Erythroblast (primary cell): Measurements from ENCODE around the gene ECE2.
"Not testable (repeated sequence)": the region's sequence is repeated elsewhere in the genome, so short reads cannot be mapped to it uniquely, and the experiment has no call there.

ENCODE experiments used
- DNase-seq, 2 experiments: peaks; one replicate each; lab custom pipeline; 2025; lab: John Stamatoyannopoulos, UW
- GATA1 ChIP-seq: IDR thresholded peaks from 2 replicates; pipeline ENCODE4 v1.6.1; 2011; ENCODE audit warnings: low read depth, mild to moderate bottlenecking, control low read depth, low read length, moderate library complexity
- POLR2A ChIP-seq: IDR thresholded peaks from 2 replicates; pipeline ENCODE4 v1.6.1; 2011; ENCODE audit warnings: mild to moderate bottlenecking, low read length

The ECE2 gene

DNA sequence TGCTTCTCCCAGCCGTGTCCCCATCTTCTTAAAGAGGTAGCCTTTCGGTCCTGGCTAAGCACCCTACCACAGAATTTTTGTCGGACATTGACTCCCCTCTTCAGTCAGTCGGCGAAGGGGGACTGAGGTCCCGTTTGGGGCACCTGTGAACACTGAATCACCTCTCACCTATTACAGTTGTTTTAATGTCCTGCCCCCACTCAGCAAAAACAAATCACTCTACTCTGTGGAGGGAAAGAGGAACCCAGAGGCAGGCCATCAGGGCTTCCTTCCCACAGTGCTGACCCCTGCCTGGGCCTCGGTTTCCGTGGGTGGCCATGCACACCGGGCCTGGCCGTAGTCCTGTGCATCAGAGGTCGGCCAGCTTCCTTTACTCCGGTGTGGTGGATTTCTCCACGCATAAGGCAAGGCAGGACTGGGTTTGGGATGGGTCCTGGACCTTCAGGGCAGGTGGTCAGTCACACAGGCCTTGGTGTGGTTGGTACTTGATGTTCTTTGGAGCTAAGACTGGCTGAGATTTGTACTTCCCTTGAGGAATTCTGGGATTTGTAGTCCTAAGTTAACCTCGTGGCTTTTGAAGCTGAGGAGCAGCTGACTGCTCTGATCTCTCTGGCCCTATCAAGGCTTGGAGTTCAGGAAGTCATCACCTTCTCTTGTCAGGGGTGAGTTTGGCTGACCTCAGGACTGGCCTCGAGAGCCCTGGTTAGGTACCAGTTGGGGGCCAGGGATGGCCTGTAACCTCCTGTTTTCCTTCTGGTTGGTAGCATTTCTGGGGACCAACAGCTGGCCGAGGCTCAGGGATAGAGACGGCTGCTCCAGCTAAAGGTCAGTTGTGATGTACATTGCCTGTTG is 61.0 kb downstream of the ECE2 start:
- DNase-seq = peak; percentile 37 to 54
- TF ChIP-seq GATA1 (no peak), POLR2A (no peak)

DNA sequence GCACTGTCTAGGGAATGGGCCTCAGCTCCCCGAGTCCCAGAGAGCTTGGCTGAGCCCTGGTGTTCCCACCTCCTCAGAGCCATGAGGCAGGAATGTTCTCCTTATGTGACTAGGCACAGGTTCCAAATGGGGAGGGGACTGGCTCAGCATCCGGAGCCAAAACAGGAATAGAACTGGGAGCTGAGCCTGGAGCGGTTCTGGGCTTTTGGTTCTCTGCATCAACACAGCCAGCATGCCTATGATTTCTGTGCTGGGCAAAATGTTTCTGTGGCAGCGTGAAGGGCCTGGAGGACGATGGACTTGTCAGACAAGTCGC is 61.5 kb downstream of the ECE2 start, which contains the start of gene FAM131A:
Gene FAM131A (plus strand): TSS at position 202 of the 316 bp plus-strand sequence. CDS start 31 bp downstream, at position 233.
- DNase-seq = no peak
- no peak for TF ChIP-seq POLR2A
- TF ChIP-seq GATA1 = no peak

DNA sequence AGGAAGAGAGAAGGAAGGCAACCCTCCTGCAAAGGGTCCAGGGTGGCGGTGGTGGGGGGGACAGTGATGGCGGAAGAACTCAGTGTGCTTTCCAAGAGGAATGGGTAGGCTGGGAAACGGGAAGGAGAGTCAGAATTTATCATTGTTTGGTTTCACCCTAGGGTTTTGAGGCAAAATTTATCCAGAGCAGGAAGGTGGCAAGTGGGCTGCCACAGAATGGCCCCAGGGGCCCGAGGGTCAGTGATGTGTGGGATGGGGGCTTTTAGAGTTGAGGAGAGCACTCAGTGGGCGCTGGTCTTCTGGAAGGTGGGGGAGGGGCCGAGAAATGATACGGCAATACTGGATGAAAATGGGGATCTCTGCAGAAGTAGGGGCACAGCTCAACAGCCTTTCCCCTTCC is 62.2 kb downstream of the ECE2 start:
- no peak for TF ChIP-seq GATA1
- no peak for DNase-seq

DNA sequence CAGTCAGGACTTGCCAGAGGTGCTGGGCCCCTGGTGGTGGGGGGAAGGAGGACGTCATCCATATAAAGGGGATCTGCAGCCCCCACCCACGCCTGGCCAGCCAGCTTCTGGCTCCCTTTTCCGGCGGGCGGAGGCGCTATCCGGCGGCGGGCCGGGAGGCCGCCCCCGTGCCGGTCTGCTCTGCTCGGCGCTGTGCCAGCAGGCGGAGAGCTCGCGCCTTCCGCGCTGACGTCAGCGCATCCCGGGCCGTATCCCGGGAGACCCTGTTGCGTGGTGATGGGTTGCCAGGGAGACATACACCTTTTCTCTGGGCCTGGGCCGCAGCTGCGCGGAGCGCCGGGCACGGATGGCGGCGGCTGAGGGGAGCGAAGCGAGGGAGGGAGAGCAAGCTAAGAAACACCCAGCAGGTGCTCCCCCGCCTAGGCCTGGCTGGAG is 62.7 kb downstream of the ECE2 start:
- peak; percentile 28 to 66 for DNase-seq
- TF ChIP-seq GATA1 (no peak), POLR2A (no peak)

DNA sequence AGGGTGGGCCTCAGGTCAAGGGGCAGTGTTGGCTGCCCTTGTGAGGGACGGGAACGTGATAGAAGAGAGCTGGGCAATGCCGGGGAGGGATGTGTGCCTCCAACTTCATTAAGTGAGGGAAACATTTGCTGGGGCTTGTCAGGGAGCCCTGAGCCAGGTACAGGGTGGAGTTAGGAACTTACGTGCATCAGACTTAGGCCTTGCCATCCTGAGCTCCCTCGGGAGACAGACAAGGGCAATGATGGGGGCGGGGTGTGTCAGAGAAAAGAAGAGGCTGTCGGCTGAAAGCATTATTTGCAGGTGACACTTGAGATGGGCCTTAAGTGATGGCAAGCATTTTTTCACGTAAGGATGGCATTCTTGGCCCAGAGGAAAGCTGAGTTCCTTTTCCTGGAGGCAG is 63.2 kb downstream of the ECE2 start:
- DNase-seq = no peak
- TF ChIP-seq POLR2A (no peak), GATA1 (no peak)

DNA sequence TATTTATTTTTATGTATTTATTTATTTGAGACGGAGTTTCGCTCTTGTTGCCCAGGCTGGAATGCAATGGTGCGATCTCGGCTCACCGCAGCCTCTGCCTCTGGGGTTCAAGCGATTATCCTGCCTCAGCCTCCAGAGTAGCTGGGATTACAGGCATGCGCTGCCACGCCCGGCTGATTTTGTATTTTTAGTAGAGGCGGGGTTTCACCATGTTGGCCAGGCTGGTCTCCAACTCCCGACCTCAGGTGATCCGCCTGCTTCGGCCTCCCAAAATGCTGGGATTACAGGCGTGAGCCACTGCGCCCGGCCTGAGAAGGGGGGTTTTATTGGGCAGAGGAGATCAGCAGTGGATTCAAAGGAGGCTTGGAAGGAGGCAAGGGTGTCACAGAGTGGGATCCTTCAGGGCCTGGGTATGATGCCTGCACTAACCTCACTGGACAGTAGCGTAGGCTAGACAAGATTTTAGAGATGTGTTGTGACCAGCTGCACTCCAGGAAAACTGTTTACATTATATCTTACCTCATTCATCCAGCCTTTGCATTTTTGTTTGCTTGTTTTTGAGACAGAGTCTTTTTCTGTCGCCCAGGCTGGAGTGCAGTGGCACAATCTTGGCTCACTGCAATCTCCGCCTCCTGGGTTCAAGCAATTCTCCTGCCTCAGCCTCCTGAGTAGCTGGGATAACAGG is 63.8 kb downstream of the ECE2 start:
- not testable (repeated sequence) for DNase-seq

DNA sequence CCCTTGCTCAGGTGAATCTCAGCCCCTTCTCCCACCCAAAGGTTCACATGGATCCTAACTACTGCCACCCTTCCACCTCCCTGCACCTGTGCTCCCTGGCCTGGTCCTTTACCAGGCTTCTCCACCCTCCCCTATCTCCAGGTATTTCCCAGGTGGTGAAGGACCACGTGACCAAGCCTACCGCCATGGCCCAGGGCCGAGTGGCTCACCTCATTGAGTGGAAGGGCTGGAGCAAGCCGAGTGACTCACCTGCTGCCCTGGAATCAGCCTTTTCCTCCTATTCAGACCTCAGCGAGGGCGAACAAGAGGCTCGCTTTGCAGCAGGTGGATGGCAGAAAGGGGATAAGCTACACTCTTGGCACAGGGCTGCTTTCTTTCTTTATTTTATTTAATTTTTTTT is 66.1 kb downstream of the ECE2 start:
- DNase-seq = no peak

More for the DNA sequence above, 66.1 kb downstream of the ECE2 start:
- no peak for TF ChIP-seq GATA1
- no peak for TF ChIP-seq POLR2A
